Fibroblast of the aortic adventitia (primary cell): ENCODE data around the gene TIMM8B. TPM values are rescaled to one million over a fixed set of nuclear protein-coding genes. Genes with fewer than 3 reads are reported as not detected.
"Not testable (repeated sequence)": the region's sequence is repeated elsewhere in the genome, so short reads cannot be mapped to it uniquely, and the experiment has no call there.

ENCODE experiments used
- DNase-seq: peaks from one replicate; pipeline ENCODE4 v3.0.0-alpha.2; 2010; ENCODE audit warnings: low read depth
- H3K4me3 ChIP-seq: 2 replicates; pipeline ENCODE4 v1.5.1; 2011; ENCODE audit warnings: low read depth, mild to moderate bottlenecking, control low read depth, low read length, moderate library complexity
- total RNA-seq: library from RNA; depleted of rRNA; stranded (reverse); fragments of >200 nt; gene quantifications from 2 replicates; pipeline ENCODE4 v1.2.3, GENCODE V29; 2012; ENCODE audit warnings: low replicate concordance
- TF ChIP-seq, protein P1 (sequence below): IDR thresholded peaks from 2 replicates; pipeline ENCODE4 v1.5.1; 2011; ENCODE audit warnings: mild to moderate bottlenecking, low read length, control low read depth, inconsistent platforms; ENCODE audit not compliant: insufficient read depth

The TIMM8B gene
- total RNA-seq, 1 donor, result 41.5 TPM

GRCh38 chr11:112106070-112106469 lies 19.5 kb upstream of the TIMM8B start:
- no peak for DNase-seq
- no peak overlapping the region for H3K4me3 ChIP-seq
- TF ChIP-seq, protein P1, sequence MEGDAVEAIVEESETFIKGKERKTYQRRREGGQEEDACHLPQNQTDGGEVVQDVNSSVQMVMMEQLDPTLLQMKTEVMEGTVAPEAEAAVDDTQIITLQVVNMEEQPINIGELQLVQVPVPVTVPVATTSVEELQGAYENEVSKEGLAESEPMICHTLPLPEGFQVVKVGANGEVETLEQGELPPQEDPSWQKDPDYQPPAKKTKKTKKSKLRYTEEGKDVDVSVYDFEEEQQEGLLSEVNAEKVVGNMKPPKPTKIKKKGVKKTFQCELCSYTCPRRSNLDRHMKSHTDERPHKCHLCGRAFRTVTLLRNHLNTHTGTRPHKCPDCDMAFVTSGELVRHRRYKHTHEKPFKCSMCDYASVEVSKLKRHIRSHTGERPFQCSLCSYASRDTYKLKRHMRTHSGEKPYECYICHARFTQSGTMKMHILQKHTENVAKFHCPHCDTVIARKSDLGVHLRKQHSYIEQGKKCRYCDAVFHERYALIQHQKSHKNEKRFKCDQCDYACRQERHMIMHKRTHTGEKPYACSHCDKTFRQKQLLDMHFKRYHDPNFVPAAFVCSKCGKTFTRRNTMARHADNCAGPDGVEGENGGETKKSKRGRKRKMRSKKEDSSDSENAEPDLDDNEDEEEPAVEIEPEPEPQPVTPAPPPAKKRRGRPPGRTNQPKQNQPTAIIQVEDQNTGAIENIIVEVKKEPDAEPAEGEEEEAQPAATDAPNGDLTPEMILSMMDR, result no peak

GRCh38 chr11:112103446-112103845 lies 16.9 kb upstream of the TIMM8B start:
- TF ChIP-seq, protein P1, result no peak
- no peak for DNase-seq

DNA sequence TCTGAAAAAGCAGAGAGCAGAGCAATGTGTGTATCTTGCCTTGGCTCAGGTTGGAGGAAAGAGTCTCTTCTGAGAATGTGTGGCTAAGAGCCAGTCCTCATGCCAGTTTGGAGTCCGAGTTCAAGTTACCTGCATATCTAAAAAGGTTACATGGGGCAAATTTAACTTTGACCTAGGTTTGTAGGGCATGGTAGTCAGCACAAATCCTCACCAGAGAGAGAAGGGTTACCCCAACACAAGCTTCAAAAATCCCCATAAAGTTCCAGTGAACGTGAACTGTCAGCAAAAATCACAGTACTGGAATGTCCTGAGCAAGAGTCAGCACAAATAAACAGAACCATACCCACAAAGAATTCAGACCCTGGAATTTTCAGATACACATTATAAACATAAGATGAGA lies 13.9 kb upstream of the TIMM8B start:
- H3K4me3 ChIP-seq, result no peak overlapping the region
- no peak for DNase-seq
- TF ChIP-seq, protein P1, result no peak

More at GRCh38 chr11:112103446-112103845, 16.9 kb upstream of the TIMM8B start:
- H3K4me3 ChIP-seq, result no peak overlapping the region

DNA sequence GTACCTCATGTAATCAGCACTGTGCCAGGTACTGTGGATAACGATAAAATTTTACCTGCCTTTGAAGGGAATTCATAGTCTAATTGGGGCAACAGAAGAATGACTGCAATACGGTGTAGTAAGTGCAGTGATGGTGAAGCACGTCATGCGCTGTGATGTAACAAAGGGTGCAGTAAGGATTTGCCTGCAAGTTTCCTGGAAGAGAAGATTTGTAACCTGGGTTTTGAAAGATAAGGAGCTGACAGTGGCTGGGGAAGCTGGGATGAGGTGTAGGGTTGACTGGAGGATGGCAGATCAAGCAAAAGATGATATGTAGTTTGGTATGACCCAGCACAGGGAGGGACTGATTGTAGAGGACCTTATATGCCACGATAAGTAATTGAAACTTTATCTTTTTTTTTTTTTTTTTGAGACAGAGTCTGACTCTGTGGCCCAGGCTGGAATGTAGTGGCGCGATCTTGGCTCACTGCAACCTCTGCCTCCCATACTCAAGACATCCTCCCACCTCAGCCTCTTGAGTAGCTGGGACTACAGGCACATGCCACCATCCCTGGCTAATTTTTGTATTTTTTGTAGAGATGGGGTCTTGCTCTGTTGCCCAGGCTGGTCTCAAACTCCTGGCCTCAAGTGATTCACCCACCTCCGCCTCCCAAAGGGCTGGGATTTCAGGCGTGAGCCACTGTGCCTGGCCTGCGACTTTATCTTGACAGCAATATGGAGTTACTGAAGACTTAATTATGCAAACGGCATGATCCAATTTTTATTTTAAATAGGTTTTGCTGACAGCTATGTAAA lies 11.4 kb upstream of the TIMM8B start:
- H3K4me3 ChIP-seq, result no peak overlapping the region
- no peak for DNase-seq
- TF ChIP-seq, protein P1, result no peak

- no peak overlapping the region for H3K4me3 ChIP-seq
- DNase-seq, result no peak
- TF ChIP-seq, protein P1, result no peak
These were observed 9.6 kb upstream of the TIMM8B start for GRCh38 chr11:112096194-112096593.

GRCh38 chr11:112095302-112095701 lies 8.7 kb upstream of the TIMM8B start:
- not testable (repeated sequence) for DNase-seq, H3K4me3 ChIP-seq

DNA sequence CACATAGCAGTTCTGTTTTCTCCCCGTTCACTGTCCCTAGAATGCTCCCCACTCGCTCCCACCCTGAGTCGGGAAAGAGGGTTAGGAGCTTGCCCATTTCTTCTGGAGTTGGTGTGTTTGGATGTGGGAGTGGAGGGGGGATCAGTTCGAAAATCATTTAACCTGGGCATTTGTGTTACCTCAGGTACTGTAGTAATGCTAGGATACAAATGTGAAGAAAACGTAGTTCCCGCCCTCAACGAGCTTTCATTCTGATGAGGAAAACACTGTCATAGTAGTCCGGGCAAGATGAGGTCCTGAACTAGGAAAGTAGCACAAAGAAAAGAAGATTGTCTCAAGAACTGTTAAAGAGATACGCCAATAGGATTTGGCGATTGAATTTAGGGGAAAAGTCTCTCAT lies 656 bp upstream of the TIMM8B start:
- H3K4me3 ChIP-seq, result peak overlapping the region; percentile 100
- TF ChIP-seq, protein P1, result no peak
- no peak for DNase-seq
